GM12878 (cell line): ENCODE results near the gene TMEM26. TPM values are rescaled to one million over a fixed set of nuclear protein-coding genes. Genes with fewer than 3 reads are reported as not detected.

ENCODE experiments used
- ATAC-seq: fragments of 200-7000 bp; cut with Tn5 transposase; 3 replicates; pipeline ENCODE4 v1.9.1; 2020; ENCODE audit warnings: mild to moderate bottlenecking, moderate library complexity
- BruUV-seq: library from RNA; stranded (reverse); fragments of 400-500 nt; replicated peaks from 2 replicates; lab custom pipeline; 2021; lab: Mats Ljungman, UMichigan
- CTCF ChIA-PET: fragments of 300-600 bp; sonication (Branson Sonifier 250); formaldehyde crosslinking; extraction: SDS; loops from one replicate; lab custom pipeline; 2021; ENCODE audit warnings: inconsistent platforms; lab: Yijun Ruan, JAX
- POLR2A ChIA-PET: fragments of 350-600 bp; formaldehyde crosslinking; extraction: SDS; loops from one replicate; lab custom pipeline; 2021; ENCODE audit warnings: inconsistent platforms; lab: Charles Lee
- RAD21 ChIA-PET: fragments of 300-600 bp; sonication (Branson Sonifier 250); formaldehyde crosslinking; loops from one replicate; lab custom pipeline; 2023; ENCODE audit warnings: antibody characterized with exemption; ENCODE audit not compliant: unreplicated experiment; lab: Charles Lee
- SMC1A ChIA-PET: fragments of 300-600 bp; sonication (Branson Sonifier 250); formaldehyde crosslinking; loops from one replicate; lab custom pipeline; 2023; ENCODE audit not compliant: unreplicated experiment, uncharacterized antibody; lab: Charles Lee
- DNase-seq: peaks from one replicate; pipeline ENCODE4 v3.0.0-alpha.2; 2011; ENCODE audit warnings: low read depth, low spot score
- FAIRE-seq: peaks from 3 replicates; lab custom pipeline; 2011; peaks lifted over from hg19 to GRCh38; lab: Jason Lieb, UNC
- H2AFZ ChIP-seq: 2 replicates; pipeline ENCODE4 v1.6.0; 2011; ENCODE audit warnings: low read depth, low read length, control low read depth; ENCODE audit not compliant: control insufficient read depth
- H3K27ac ChIP-seq: 2 replicates; pipeline ENCODE4 v1.5.1; 2011; ENCODE audit warnings: control low read depth; ENCODE audit not compliant: control insufficient read depth, insufficient read depth
- H3K27me3 ChIP-seq, 2 experiments: replicated peaks in 1 of 2; 2 replicates each; pipeline versions ENCODE4 v1.6.0 to v1.6.1; 2011; ENCODE audit warnings: low read length in 1 of 2; ENCODE audit not compliant: control insufficient read depth in 2 of 2, insufficient read depth in 2 of 2
- H3K36me3 ChIP-seq, 2 experiments: 2 replicates each; pipeline ENCODE4 v1.5.1; 2011; ENCODE audit warnings: low read length in 1 of 2; ENCODE audit not compliant: control insufficient read depth in 2 of 2, insufficient read depth in 2 of 2
- H3K4me1 ChIP-seq: 2 replicates; pipeline ENCODE4 v1.6.1; 2011; ENCODE audit warnings: mild to moderate bottlenecking, low read length, moderate library complexity, mixed read lengths; ENCODE audit not compliant: control insufficient read depth, insufficient read depth
- H3K4me2 ChIP-seq: 2 replicates; pipeline ENCODE4 v1.6.0; 2011; ENCODE audit warnings: control low read depth; ENCODE audit not compliant: control insufficient read depth, insufficient read depth
- H3K4me3 ChIP-seq: fragments of 200-600 bp; sonication (generic); 2 replicates; pipeline ENCODE4 v1.5.1; 2016
- H3K79me2 ChIP-seq: 2 replicates; pipeline ENCODE4 v1.6.0; 2011; ENCODE audit warnings: low read length; ENCODE audit not compliant: control insufficient read depth, insufficient read depth
- H3K9ac ChIP-seq: 2 replicates; pipeline ENCODE4 v1.8.0; 2011; ENCODE audit warnings: low read length, control low read depth, mixed read lengths; ENCODE audit not compliant: control insufficient read depth, insufficient read depth
- H3K9me3 ChIP-seq: replicated peaks from 3 replicates; pipeline ENCODE4 v1.5.1; 2011; ENCODE audit warnings: mild to moderate bottlenecking, low read length; ENCODE audit not compliant: control insufficient read depth, insufficient read depth
- H4K20me1 ChIP-seq: 2 replicates; pipeline ENCODE4 v1.6.0; 2011; ENCODE audit not compliant: control insufficient read depth, insufficient read depth
- BMI1 ChIP-seq: fragments of 450-650 bp; IDR thresholded peaks from 2 replicates; pipeline ENCODE4 v1.6.1; 2016; ENCODE audit warnings: mild to moderate bottlenecking, moderate library complexity, borderline replicate concordance
- HCFC1 ChIP-seq: fragments of 150-350 bp; IDR thresholded peaks from 2 replicates; pipeline ENCODE4 v1.6.1; 2014; ENCODE audit warnings: low read length
- MYC ChIP-seq: IDR thresholded peaks from 2 replicates; pipeline ENCODE4 v1.6.1; 2011; ENCODE audit warnings: mild to moderate bottlenecking, low read length, moderate library complexity, inconsistent platforms; ENCODE audit not compliant: insufficient read depth, insufficient replicate concordance, insufficient read length, severe bottlenecking
- RBBP5 ChIP-seq: fragments of 200-600 bp; sonication (generic); conservative IDR thresholded peaks from 2 replicates; pipeline ENCODE4 v1.6.1; 2016
- RFX5 ChIP-seq: IDR thresholded peaks from 2 replicates; pipeline ENCODE4 v1.6.1; 2011; ENCODE audit warnings: low read depth, low read length, improper control_type of control experiment
- ZNF687 ChIP-seq: fragments of 450-650 bp; IDR thresholded peaks from 2 replicates; pipeline ENCODE4 v1.6.1; 2017; ENCODE audit warnings: mild to moderate bottlenecking, moderate library complexity
- in situ Hi-C: fragments of 300-500 bp; cut with MboI; formaldehyde crosslinking; loops from 9 replicates; pipeline ENCODE4 v1.14.3; 2018; ENCODE audit warnings: mixed read lengths
- intact Hi-C: fragments of 100-400 bp; cut with micrococcal nuclease; formaldehyde crosslinking; loops from one replicate; pipeline ENCODE4 v1.14.2; 2022; ENCODE audit not compliant: unreplicated experiment
- polyA plus RNA-seq, 11 experiments: library from polyadenylated mRNA; depleted of rRNA in 4 of 11; unstranded in 6 of 11; stranded (reverse) in 5 of 11; fragments of >200 nt; fragmentation: Nextera tagmentation in 4 of 11; fragmentation: Illumina TruSeq in 1 of 11; extraction: Ambion mirVana in 4 of 11; extraction: Trizol in 1 of 11; gene quantifications; 1 replicate in 1 of 11; 2 replicates in 10 of 11; pipeline versions ENCODE4 v1.2.1 to v1.2.3, GENCODE V29; 2011 to 2016; ENCODE audit warnings: inconsistent platforms in 2 of 11, missing spikeins in 2 of 11, low read depth in 1 of 11
- total RNA-seq, 4 experiments: library from RNA; depleted of rRNA in 3 of 4; stranded (reverse); fragments of >200 nt in 3 of 4; fragmentation: Illumina TruSeq in 1 of 4; extraction: Trizol in 1 of 4; gene quantifications; 2 replicates each; pipeline versions ENCODE4 v1.2.1 to v1.2.3, GENCODE V29; 2013 to 2021
- TF ChIP-seq, protein P1 (sequence below): IDR thresholded peaks from 2 replicates; pipeline ENCODE4 v1.6.1; 2012; ENCODE audit warnings: improper control_type of control experiment, low read depth, low read length; ENCODE audit not compliant: insufficient replicate concordance

The TMEM26 gene
- total and polyA plus RNA-seq, 10 of the 15 experiments (the other 5 are each of a cell fraction or from before 2014, with no cell fraction given) = not detected

- Histone ChIP-seq H3K4me1 (no peaks in the 10 kb centered on the region), H4K20me1 (no peaks in the 10 kb centered on the region), H2AFZ (no peak overlapping the region), H3K9me3 (no peaks in the 10 kb centered on the region)
- SMC1A ChIA-PET = no interaction called here
- in situ Hi-C loops = no loop called here
- no peak for TF ChIP-seq ZNF687
- no peak for TF ChIP-seq RBBP5
- TF ChIP-seq, protein P1, sequence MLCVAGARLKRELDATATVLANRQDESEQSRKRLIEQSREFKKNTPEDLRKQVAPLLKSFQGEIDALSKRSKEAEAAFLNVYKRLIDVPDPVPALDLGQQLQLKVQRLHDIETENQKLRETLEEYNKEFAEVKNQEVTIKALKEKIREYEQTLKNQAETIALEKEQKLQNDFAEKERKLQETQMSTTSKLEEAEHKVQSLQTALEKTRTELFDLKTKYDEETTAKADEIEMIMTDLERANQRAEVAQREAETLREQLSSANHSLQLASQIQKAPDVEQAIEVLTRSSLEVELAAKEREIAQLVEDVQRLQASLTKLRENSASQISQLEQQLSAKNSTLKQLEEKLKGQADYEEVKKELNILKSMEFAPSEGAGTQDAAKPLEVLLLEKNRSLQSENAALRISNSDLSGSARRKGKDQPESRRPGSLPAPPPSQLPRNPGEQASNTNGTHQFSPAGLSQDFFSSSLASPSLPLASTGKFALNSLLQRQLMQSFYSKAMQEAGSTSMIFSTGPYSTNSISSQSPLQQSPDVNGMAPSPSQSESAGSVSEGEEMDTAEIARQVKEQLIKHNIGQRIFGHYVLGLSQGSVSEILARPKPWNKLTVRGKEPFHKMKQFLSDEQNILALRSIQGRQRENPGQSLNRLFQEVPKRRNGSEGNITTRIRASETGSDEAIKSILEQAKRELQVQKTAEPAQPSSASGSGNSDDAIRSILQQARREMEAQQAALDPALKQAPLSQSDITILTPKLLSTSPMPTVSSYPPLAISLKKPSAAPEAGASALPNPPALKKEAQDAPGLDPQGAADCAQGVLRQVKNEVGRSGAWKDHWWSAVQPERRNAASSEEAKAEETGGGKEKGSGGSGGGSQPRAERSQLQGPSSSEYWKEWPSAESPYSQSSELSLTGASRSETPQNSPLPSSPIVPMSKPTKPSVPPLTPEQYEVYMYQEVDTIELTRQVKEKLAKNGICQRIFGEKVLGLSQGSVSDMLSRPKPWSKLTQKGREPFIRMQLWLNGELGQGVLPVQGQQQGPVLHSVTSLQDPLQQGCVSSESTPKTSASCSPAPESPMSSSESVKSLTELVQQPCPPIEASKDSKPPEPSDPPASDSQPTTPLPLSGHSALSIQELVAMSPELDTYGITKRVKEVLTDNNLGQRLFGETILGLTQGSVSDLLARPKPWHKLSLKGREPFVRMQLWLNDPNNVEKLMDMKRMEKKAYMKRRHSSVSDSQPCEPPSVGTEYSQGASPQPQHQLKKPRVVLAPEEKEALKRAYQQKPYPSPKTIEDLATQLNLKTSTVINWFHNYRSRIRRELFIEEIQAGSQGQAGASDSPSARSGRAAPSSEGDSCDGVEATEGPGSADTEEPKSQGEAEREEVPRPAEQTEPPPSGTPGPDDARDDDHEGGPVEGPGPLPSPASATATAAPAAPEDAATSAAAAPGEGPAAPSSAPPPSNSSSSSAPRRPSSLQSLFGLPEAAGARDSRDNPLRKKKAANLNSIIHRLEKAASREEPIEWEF = no peak
- TF ChIP-seq HCFC1 = no peak
- no peak for TF ChIP-seq MYC
- TF ChIP-seq RFX5 = no peak
- no peak for TF ChIP-seq BMI1
- TF ChIP-seq, all 136 proteins: peak for 0
- no peaks in the 10 kb centered on the region for H3K79me2 ChIP-seq
- RAD21 ChIA-PET = no interaction called here
- H3K36me3 ChIP-seq = no peaks in the 10 kb centered on the region
- CTCF ChIA-PET = interaction anchor here (0.7 kb wide), 1 partner anchor 594 kb away, joined by 3 read pairs; no protein-coding TSS in a partner anchor
- DNase-seq = no peak
- no peak overlapping the region for H3K9ac ChIP-seq
- no peak overlapping the region for H3K4me3 ChIP-seq
- H3K27me3 ChIP-seq = no peaks in the 10 kb centered on the region
- no peak overlapping the region for H3K27ac ChIP-seq
- ATAC-seq = no peak
- BruUV-seq = no TSS peak
- POLR2A ChIA-PET = no interaction called here
- no peak overlapping the region for H3K4me2 ChIP-seq
- intact Hi-C loops = no loop called here
- no peak for FAIRE-seq
Measured at GRCh38 chr10:61415824-61416223, 37.4 kb downstream of the TMEM26 start.
